DND-41 (cell line): ENCODE results near the gene NLGN1.
A peak's percentile ranks its signal among the peaks of the same experiment; 100 is the strongest.

Experiments used
- ATAC-seq: fragments of 200-7000 bp; cut with Tn5 transposase; 3 replicates; pipeline ENCODE4 v1.9.1; 2021; ENCODE audit warnings: low read depth; ENCODE audit not compliant: insufficient read depth
- DNase-seq: peaks from one replicate; pipeline ENCODE4 v3.0.0-alpha.2; 2020
- H2AFZ ChIP-seq: 2 replicates; pipeline ENCODE4 v1.6.0; 2012; ENCODE audit warnings: low read depth, low read length
- H3K27ac ChIP-seq: 2 replicates; pipeline ENCODE4 v1.5.1; 2012; ENCODE audit warnings: low read length, inconsistent platforms
- H3K27me3 ChIP-seq: fragments of 200-600 bp; sonication (generic); 2 replicates; pipeline ENCODE4 v1.6.0; 2012; ENCODE audit warnings: low read length, mild to moderate bottlenecking, inconsistent platforms; ENCODE audit not compliant: insufficient read depth, poor library complexity
- H3K36me3 ChIP-seq: 2 replicates; pipeline ENCODE4 v1.5.1; 2012; ENCODE audit warnings: low read length, inconsistent platforms; ENCODE audit not compliant: insufficient read depth
- H3K4me1 ChIP-seq: 2 replicates; pipeline ENCODE4 v1.5.1; 2012; ENCODE audit warnings: mild to moderate bottlenecking, low read length; ENCODE audit not compliant: insufficient read depth
- H3K4me2 ChIP-seq: 2 replicates; pipeline ENCODE4 v1.6.0; 2012; ENCODE audit warnings: mild to moderate bottlenecking, moderate library complexity, low read length, inconsistent platforms; ENCODE audit not compliant: insufficient read depth
- H3K4me3 ChIP-seq, 2 experiments: fragments of 200-600 bp in 1 of 2; shearing (Covaris generic) in 1 of 2; 2 replicates each; pipeline ENCODE4 v1.5.1; 2012 to 2016; ENCODE audit warnings: inconsistent platforms in 2 of 2, low read length in 2 of 2, mild to moderate bottlenecking in 2 of 2, low read depth in 1 of 2, moderate library complexity in 1 of 2
- H3K79me2 ChIP-seq: 2 replicates; pipeline ENCODE4 v1.6.0; 2012; ENCODE audit warnings: low read length, inconsistent platforms; ENCODE audit not compliant: insufficient read depth
- H3K9ac ChIP-seq: 2 replicates; pipeline ENCODE4 v1.6.0; 2012; ENCODE audit warnings: low read depth, mild to moderate bottlenecking, inconsistent platforms, low read length, moderate library complexity
- H3K9me3 ChIP-seq: 2 replicates; pipeline ENCODE4 v1.5.1; 2012; ENCODE audit warnings: low read length, moderate library complexity, mild to moderate bottlenecking, inconsistent platforms; ENCODE audit not compliant: insufficient read depth, severe bottlenecking
- H4K20me1 ChIP-seq: 2 replicates; pipeline ENCODE4 v1.6.0; 2012; ENCODE audit warnings: low read length; ENCODE audit not compliant: insufficient read depth
- EZH2 ChIP-seq: IDR thresholded peaks from 3 replicates; pipeline ENCODE4 v1.6.1; 2012; ENCODE audit warnings: borderline replicate concordance, low read depth, mild to moderate bottlenecking, moderate library complexity, low read length, inconsistent platforms; ENCODE audit not compliant: severe bottlenecking
- TF ChIP-seq, protein P1 (sequence below): IDR thresholded peaks from 2 replicates; pipeline ENCODE4 v1.5.1; 2012; ENCODE audit warnings: borderline replicate concordance, low read length, moderate library complexity, mild to moderate bottlenecking; ENCODE audit not compliant: poor library complexity, severe bottlenecking; ENCODE audit errors: extremely low read depth

Gene NLGN1

DNA sequence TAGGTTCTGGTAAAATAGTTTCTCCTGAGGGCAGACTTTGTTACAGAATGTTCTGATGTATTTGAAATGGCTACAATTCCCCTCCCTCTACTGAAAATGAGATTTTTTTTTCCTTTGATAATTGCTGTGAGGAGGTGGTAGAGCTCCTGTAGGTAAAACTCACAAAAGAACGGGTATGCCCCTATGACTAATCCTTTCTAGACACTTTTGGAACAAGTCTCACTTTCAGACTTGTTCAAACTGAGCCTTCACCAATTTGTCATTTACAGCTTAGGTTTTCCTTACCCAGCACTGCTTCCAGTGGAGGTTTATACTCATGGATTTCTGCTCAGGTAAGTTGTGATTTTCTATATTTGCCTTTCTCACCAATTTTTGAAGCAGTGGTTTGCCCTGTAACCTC, 115.6 kb downstream of the NLGN1 start:
- no peak for DNase-seq
- ATAC-seq, result no peak
- H3K27ac ChIP-seq, result no peak overlapping the region

GRCh38 chr3:173529062-173529711, 131.6 kb downstream of the NLGN1 start:
- Histone ChIP-seq H3K79me2 (no peaks in the 10 kb centered on the region), H2AFZ (no peak overlapping the region), H3K4me2 (no peak overlapping the region), H3K9me3 (no peaks in the 10 kb centered on the region), H3K4me1 (no peaks in the 10 kb centered on the region), H4K20me1 (no peaks in the 10 kb centered on the region), H3K36me3 (no peaks in the 10 kb centered on the region), H3K4me3 (no peak overlapping the region), H3K27ac (no peak overlapping the region), H3K27me3 (no peaks in the 10 kb centered on the region), H3K9ac (no peak overlapping the region)
- no peak for DNase-seq
- no peak for TF ChIP-seq EZH2
- TF ChIP-seq, protein P1, sequence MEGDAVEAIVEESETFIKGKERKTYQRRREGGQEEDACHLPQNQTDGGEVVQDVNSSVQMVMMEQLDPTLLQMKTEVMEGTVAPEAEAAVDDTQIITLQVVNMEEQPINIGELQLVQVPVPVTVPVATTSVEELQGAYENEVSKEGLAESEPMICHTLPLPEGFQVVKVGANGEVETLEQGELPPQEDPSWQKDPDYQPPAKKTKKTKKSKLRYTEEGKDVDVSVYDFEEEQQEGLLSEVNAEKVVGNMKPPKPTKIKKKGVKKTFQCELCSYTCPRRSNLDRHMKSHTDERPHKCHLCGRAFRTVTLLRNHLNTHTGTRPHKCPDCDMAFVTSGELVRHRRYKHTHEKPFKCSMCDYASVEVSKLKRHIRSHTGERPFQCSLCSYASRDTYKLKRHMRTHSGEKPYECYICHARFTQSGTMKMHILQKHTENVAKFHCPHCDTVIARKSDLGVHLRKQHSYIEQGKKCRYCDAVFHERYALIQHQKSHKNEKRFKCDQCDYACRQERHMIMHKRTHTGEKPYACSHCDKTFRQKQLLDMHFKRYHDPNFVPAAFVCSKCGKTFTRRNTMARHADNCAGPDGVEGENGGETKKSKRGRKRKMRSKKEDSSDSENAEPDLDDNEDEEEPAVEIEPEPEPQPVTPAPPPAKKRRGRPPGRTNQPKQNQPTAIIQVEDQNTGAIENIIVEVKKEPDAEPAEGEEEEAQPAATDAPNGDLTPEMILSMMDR, result peak; percentile 70
- ATAC-seq, result peak; percentile 82

More for the DNA sequence above, 115.6 kb downstream of the NLGN1 start:
- no peak overlapping the region for H2AFZ ChIP-seq
- H3K9ac ChIP-seq, result no peak overlapping the region
- no peaks in the 10 kb centered on the region for H3K27me3 ChIP-seq
- 0 out of 2 replicates have a peak, but pooled peaks cover 2% of the 10 kb centered on the region for H4K20me1 ChIP-seq
- no peak overlapping the region for H3K4me3 ChIP-seq
- no peaks in the 10 kb centered on the region for H3K9me3 ChIP-seq
- no peaks in the 10 kb centered on the region for H3K4me1 ChIP-seq
- TF ChIP-seq, protein P1, result no peak
- TF ChIP-seq EZH2, result no peak
- no peaks in the 10 kb centered on the region for H3K79me2 ChIP-seq
- no peak overlapping the region for H3K4me2 ChIP-seq
- H3K36me3 ChIP-seq, result no peaks in the 10 kb centered on the region

DNA sequence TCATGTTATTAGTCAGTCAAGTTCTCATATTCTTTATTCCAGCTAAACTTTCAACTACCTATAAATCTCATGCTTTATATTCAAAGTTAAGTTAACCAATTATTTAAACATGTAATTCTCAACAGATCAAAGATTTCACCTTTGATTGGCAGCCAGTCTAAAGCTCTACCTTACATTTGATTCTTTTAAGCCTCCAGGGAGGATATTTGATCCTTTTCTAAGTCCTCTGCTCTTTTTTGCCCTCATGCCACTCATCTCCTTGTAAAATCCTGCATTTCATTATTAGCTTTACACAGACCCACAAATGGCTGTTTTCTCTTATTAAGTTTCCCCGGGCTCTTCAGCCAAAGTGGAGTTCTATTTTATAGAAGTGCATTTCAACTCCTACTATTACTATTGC, 134.1 kb downstream of the NLGN1 start:
- no peaks in the 10 kb centered on the region for H3K79me2 ChIP-seq
- H3K4me3 ChIP-seq, result no peak overlapping the region
- no peaks in the 10 kb centered on the region for H3K27me3 ChIP-seq
- no peak overlapping the region for H2AFZ ChIP-seq
- H3K4me2 ChIP-seq, result no peak overlapping the region
- TF ChIP-seq, protein P1, result no peak
- TF ChIP-seq EZH2, result no peak
- ATAC-seq, result no peak
- no peak overlapping the region for H3K9ac ChIP-seq
- no peaks in the 10 kb centered on the region for H3K36me3 ChIP-seq
- no peaks in the 10 kb centered on the region for H3K4me1 ChIP-seq
- H4K20me1 ChIP-seq, result no peaks in the 10 kb centered on the region
- H3K9me3 ChIP-seq, result no peaks in the 10 kb centered on the region
- H3K27ac ChIP-seq, result no peak overlapping the region
- no peak for DNase-seq
